Stimulated activated CD4-positive, alpha-beta T cell treated with anti-CD3 and anti-CD28 coated beads, Interleukin-15, amount 100 ng/mL, for 1 hour (primary cell): ENCODE results near the gene SLC22A23.

ENCODE experiments used
- DNase-seq, 2 donors: peaks; one replicate each; pipeline ENCODE4 v3.0.0-alpha.2; 2020; ENCODE audit warnings: low read depth in 1 of 2, low spot score in 1 of 2

The SLC22A23 gene

GRCh38 chr6:3287976-3288707 is 168.7 kb downstream of the SLC22A23 start:
- no peak for DNase-seq

GRCh38 chr6:3287308-3287707 is 169.5 kb downstream of the SLC22A23 start:
- no peak for DNase-seq

DNA sequence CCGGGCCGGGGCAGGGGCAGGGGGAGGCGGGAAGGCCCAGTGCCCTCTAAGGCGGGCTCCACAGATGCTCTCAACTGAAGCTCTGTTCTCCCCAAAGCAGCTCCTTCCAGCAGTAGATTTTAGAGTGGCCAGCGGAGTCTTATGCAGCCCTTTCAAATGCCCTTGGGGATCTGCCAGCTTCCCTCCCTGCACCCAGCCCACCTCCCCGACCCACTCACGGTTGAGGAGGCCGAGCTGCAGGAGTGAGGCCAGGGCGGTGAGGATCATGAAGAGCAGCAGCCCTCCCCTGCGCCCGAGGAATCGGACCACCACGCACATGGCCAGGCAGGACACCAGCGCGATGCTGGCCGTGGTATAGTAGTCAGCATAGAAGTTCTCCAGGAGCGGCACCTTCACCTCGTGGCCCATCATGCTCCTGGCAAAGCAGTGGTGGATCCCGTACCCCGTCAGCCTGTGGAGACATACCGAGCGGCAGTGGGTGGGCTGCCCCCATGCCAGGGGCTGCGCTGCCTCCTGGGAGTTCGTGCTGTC is 170.1 kb downstream of the SLC22A23 start:
- DNase-seq: no peak

DNA sequence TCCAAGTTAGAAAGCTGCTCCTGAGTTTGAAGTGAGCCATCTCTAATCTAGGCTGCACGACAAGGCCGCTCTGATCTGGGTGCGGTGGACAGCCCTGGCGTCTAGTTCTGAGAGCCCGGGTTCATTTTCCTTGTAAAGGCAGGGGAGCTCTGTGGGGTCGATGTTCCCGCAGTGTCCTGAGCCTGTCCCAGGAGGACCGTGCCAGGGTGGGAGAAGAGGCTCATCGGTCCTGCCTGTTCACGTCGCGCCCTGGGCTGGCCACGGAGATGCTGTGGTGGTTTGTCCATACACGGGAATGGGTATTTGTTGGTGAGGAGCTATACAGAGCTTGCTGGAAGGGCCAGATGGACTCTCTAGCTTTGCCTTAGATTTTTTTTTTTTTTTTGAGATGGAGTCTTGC is 171.1 kb downstream of the SLC22A23 start:
- DNase-seq: no peak

GRCh38 chr6:3285049-3285639 is 171.7 kb downstream of the SLC22A23 start:
- DNase-seq: no peak

DNA sequence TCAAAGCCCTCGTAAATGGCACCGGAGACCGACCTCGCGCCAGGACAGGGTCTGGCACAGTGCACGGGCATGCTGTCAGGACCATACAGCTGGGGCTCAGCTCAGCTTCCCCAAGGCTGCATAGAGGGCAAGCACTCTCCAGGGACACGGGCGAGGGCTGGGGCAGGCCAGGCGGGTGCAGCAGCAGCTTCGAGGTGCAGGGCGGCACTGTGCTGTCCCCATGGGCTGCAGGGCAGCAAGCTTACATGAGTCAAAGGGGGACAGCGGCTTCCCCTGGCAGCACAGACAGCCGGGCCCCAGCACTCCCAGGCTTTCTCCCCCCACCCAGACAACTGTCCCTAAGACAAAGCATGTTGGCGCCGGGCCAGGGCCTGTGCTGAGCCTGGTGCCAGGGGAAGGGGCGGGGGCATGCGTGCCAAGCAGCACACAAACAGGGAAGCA is 172.4 kb downstream of the SLC22A23 start:
- DNase-seq: no peak

DNA sequence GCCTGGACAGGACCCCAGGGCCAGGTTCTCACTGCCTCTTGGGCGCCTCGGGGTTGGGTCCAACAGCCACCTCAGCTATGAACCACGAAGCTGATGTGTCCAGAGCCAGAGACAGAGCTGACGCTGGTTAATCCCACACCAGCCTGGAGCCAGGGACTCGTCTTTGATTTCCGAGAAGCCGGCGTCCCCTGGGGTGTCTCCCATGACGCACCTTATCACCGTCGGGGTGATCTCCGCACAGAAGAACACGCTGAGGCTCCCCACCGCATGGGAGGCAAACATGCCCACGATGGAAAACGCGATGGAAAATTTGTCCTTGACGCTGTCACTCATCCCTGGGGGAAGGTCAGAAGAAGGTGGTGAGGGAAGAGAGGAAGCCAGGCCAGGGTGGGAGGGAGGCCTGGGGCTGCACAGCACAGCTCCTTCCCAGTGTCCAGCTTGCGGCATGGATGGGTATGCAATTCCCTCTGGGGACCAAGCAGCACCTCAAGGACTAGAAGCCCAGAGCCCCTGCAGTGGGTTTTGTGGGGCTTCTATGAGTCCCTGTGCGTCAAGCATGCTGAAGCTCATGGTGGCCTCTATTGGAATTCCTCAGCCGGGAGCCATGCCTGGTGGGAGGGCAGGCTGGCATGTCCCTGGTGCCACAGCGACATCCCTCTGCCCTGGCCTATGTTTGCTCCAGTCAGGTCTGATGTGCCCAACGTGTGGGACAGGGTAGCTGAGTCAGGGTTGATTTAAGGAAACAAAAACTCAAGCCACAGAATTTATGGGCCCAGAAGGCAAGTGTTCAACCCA is 173.0 kb downstream of the SLC22A23 start:
- DNase-seq: no peak

- DNase-seq: no peak
These were observed 173.6 kb downstream of the SLC22A23 start for GRCh38 chr6:3283241-3283640.

GRCh38 chr6:3282476-3283236 is 174.2 kb downstream of the SLC22A23 start:
- DNase-seq: no peak

DNA sequence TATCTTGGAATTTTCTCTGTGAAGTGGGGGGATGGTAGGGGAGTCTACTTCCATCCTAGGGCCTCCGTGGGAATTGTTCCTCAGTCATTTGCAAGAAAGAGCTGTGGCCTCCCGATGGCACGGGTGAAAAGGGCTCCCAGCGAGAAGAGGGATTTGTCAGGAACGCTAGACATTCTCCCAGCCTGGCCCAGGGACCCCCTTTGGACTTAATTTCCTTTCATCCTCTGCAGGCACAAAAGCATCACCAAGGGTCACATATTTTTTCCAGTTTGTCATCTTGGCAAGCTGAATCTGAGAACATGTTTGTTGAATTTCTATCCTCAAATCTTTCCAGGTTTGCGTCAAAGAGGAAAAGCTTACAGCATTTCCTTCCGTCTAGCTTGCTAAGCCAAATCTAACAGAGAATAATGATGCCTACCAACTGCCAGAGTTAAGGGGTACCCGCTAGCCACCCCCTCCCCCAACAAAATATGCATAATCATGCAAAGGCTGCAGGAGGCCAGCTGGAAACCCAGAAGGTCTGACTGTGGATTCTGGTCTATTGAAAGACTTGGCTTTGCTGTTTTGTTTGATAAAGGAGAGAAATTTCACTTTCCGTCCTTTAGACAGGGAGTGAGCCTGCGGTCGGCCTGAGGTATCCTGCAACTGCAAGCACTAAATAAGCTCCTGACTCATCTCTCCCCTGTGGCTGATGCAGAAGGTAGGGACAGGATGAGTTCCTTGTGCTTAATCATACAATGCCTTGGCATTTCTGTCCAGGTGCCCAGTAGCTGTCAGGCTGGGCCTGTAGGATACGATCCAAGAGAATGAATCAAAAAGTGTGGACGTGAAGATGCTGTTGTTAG is 175.0 kb downstream of the SLC22A23 start:
- DNase-seq: no peak

DNA sequence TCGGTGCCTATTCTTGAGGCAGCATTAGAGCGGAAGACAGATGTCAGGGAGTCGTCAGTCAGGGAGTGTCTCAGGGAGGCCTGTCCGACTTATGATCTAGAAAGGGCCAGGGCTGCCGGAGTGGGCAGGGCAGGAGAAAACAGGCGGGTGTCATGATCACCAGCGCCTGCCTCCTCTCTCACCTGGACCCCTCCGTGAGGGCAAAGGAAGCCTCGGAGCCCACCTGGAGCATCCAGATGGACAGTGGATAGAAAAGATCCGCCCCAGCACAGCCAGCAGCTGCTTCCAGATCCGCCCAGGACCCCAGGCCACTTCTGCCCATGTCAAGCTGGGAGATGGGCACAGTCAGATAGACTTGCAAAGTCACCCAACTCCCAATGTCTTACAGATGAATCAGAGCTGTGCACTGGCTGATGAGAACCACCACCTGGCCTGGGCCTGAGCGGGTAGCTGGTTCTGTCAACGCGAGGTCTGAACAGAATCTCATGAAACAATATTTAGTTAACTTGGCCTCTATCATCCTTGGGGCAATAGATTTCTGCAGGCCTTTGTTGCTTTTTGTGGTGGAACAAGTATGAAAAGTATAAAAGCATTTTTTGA is 175.9 kb downstream of the SLC22A23 start:
- DNase-seq: no peak

GRCh38 chr6:3280091-3280490 is 176.8 kb downstream of the SLC22A23 start:
- DNase-seq: no peak

- no peak for DNase-seq
These were observed 178.2 kb downstream of the SLC22A23 start for GRCh38 chr6:3278691-3279090.

DNA sequence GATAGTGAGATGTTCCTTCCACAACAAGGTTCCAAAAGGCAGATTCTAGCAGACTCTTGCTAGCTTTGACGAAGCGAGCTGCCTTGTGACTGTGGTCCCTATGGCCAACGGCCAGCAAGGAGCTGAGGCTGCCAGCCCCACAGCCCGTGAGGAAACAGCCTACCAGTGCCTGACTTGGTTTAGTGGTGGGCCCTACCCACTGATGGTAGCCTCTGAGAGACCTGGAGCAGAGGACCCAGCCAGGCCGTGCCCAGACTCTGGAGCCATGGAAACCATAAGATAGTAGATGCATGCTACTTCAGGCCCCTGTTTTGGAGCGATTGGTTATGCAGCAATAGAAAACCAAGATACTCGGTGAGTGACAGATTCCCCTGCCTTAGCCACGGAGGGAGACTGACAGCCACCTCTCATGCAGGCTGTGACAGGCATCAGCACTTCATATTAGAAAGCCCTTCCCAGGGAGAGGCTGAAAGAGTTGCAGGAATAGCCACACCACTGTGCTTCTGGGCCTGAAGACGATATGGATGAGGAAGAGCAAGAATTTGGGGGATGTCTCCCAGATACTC is 178.9 kb downstream of the SLC22A23 start:
- no peak for DNase-seq

GRCh38 chr6:3277251-3277650 is 179.6 kb downstream of the SLC22A23 start:
- no peak for DNase-seq

DNA sequence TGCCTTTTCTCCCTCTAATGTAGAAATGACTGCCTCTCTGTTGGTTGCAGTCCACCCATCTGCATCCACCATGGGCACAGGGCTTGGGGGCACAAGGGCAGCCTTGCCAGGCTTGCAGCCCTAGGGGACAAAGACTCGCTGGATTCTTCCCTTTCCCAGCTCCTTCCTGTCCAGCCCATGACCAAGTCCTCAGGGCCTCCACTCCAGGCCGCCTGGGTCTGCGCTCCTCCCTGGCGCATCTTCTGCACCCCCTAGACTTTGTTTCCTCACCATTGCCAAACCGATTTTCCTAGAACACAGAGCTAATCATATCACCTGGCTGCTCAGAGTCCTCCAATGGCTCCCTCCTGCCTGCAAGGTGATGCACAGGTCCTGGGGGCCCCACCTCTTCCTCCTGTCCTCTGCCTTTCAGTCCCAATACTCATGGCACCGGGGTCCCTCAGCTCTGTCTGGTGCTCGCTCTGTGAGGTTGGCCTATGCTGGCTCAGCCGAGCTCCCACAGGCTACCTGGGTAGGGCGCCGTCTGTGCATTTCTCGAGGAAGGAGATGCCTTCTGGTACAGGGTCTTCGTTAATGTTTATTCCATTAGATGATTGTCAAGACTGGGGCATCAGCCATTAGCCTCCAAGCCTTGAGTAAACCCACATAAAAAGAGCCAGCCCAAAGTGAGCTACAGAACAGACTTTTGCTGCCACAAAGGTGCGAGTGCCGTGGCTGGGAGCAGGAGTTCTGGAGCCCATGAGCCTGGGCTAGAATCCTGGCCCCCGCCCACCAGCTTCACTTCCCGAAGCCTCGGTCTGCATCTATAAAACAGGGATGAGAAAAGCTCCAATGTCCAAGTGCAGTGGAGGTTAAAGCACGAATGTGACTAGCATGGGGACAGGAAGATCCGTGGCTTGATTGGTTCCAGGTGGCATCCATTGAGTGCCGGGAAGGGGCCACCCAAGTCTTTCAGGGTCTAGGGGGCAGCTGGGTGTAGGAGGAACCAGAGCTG is 180.4 kb downstream of the SLC22A23 start:
- DNase-seq: no peak

GRCh38 chr6:3273707-3274521 is 182.9 kb downstream of the SLC22A23 start:
- DNase-seq: no peak
